B cell (primary cell): ENCODE measurements around the gene GDA.

ENCODE experiments used
- EZH2 ChIP-seq: IDR thresholded peaks from 2 replicates; pipeline ENCODE4 v1.6.1; 2012; ENCODE audit warnings: borderline replicate concordance, low read depth, mild to moderate bottlenecking, moderate library complexity, low read length; ENCODE audit not compliant: insufficient read depth, poor library complexity, severe bottlenecking
- TF ChIP-seq, protein P1 (sequence below): fragments of 200-600 bp; IDR thresholded peaks from one replicate; pipeline ENCODE4 v1.8.0; 2022; ENCODE audit warnings: antibody characterized with exemption, mild to moderate bottlenecking

DNA sequence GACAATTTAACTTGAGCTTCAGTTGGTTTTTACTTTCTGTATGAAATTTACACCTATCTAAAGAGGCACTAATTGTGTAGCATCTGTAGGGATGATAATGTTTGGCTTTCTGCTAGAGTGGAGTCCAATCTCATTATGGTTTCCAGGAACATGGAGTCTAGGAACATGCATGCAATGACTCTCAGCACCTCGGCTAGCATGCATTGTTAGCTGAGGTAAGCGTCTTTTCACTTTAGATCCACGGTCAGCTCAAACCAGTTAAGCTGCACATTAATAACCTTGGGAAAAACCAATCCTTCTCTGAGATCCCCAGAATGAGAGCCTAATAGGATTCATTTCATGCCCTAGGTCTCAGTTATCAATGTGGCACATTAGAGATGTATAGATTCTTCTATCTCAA is 7.8 kb upstream of the GDA start:
- TF ChIP-seq, protein P1, sequence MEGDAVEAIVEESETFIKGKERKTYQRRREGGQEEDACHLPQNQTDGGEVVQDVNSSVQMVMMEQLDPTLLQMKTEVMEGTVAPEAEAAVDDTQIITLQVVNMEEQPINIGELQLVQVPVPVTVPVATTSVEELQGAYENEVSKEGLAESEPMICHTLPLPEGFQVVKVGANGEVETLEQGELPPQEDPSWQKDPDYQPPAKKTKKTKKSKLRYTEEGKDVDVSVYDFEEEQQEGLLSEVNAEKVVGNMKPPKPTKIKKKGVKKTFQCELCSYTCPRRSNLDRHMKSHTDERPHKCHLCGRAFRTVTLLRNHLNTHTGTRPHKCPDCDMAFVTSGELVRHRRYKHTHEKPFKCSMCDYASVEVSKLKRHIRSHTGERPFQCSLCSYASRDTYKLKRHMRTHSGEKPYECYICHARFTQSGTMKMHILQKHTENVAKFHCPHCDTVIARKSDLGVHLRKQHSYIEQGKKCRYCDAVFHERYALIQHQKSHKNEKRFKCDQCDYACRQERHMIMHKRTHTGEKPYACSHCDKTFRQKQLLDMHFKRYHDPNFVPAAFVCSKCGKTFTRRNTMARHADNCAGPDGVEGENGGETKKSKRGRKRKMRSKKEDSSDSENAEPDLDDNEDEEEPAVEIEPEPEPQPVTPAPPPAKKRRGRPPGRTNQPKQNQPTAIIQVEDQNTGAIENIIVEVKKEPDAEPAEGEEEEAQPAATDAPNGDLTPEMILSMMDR: no peak
- no peak for TF ChIP-seq EZH2
